IPS DF 19.7 (cell line): ENCODE results near the gene ICAM1.
A peak's percentile ranks its signal among the peaks of the same experiment; 100 is the strongest.

Experiments used
- DNase-seq: peaks from one replicate; pipeline ENCODE4 v3.0.0-alpha.2; 2013; ENCODE audit warnings: low read depth, low spot score

ICAM1 gene

DNA sequence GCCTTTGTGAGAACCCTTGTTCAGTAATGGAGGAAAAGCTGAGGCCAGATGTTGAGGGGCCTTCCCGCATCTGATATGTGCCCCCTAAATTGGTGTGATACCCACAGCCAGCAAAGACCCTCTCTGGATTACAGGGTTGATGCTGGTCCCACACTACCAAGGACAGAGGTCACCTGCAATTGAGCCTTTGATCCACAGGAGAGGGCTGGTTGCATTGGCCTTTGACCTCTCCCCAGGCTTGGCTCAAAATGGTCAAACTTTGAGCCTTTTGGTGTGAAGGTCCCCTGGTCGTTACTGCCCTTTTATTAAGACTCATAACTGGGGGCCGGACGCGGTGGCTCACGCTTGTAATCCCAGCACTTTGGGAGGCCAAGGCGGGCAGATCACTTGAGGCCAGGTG lies 27.3 kb upstream of the ICAM1 start:
- no peak for DNase-seq

DNA sequence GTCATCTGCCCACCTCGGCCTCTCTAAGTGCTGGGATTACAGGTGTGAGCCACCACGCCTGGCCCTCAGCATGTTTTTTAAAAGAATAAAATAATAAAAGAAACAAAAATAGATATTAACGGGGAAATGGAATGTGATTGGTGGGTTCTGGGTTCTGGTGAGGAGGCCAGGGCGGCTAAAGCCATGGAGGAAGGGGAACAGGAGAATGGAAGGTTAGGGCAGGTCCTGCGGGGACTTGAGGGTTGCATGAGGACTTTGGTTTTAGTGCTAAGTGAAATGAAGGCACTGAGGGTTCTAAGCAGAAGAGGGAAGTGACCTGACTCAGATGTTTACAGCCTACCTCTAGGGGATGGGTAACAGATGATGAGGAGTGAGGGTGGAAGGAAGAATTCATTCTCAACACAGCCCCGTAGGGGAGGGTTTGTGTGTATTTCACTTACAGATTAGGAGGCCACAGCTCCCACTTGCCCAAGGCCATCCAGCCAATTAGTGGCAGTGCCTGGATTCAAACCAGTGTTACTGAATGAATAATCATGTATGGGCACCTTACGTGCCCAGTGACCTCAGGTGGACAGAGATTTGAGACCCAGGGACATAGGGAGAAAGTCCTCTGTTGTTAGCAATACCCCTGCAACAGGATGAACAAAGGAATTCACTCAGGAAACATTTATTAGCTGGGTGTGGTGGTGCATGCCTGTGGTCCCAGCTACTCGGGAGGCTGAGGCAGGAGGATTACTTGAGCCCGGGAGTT lies 25.6 kb upstream of the ICAM1 start:
- DNase-seq, result no peak

DNA sequence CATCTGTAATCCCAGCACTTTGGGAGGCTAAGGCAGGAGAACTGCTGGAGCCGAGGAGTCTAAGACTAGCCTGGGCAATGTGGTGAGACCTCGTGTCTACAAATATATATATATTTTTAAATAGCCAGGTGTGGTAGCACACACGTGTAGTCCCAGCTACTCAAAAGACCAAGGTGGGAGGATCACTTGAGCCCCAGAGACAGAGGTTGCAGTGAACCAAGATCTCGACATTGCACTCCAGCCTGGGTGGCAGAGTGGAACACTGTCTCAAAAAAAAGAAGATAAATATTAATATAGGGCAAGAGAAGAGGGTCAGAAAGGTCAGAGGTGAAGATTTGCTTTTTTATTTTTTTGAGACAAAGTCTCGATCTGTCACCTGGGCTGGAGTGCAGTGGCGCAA lies 24.4 kb upstream of the ICAM1 start:
- DNase-seq, result no peak

DNA sequence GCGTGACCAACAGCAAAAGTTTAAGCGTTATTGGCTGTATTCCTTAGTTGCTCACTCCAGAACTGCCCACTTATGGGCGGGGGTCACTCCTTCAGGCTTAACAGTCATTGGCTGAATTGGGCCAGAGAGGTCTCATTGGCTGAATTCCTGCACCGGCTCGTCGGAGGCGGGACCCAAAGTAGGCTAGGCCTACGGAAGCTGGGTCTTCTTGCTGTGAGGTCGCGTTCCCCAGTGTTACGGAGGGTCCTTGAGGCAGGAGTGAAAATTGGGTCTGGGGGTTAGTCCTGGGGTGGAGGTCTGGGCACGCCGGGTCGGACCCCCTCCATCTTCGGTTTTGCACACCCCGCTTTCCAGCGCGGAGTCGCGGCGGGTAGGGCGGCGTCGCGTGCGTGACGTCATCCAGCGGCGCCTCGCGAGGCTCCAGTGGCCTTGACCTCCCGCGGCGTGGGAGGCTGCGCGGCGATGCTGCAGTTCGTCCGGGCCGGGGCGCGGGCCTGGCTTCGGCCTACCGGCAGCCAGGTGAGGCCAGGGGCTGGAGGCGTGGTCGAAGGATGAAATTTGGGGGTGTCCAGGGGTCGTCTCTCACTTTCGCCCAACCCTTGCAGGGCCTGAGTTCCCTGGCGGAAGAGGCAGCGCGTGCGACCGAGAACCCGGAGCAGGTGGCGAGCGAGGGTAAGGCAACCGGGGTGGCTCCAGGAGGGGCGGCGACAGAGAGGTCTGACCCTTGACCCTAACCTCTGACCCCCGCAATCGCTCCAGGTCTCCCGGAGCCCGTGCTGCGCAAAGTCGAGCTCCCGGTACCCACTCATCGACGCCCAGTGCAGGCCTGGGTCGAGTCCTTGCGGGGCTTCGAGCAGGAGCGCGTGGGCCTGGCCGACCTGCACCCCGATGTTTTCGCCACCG lies 18.9 kb upstream of the ICAM1 start, which contains the start of gene MRPL4:
Gene MRPL4 (plus strand): TSS at position 423 of the 903 bp plus-strand sequence. CDS start 40 bp downstream, at position 463.
- DNase-seq, result peak; percentile 95

DNA sequence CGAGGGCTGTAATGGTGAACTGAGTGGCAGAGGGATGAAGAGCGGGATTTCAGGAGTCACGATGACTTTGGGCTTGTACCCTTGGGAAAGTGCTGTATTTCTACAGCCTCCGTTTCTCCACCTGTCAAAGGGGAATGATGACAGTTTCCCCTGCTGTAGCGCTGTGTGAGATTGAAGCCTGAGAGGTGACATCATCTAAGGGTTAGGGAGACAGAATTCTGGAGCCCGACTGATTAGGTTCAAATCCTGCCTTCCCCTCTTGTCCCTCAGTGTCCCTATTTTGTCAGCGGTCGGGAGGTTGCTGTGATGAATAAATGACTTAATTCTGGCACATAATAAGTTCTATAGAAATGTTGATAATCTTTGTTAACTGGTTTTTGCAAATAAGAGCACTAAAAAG lies 18.2 kb upstream of the ICAM1 start:
- DNase-seq, result no peak

DNA sequence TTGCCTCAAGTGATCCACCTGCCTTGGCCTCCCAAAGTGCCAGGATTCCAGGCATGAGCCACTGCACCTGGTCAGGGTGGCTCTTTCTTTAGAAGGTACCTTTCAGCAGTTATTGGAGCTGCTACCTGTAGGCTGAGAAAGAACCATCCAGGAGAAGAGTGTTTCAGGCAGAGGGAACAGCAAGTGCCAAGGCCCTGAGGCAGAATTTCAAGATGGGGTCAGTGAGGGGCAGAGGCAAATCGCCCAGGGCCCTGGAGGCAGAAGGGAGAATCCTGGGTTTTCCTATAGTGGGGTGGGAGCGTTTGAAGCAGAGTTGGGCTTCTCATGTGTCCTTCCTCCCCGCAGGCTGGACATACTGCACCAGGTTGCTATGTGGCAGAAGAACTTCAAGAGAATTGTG lies 16.7 kb upstream of the ICAM1 start:
- DNase-seq, result no peak

DNA sequence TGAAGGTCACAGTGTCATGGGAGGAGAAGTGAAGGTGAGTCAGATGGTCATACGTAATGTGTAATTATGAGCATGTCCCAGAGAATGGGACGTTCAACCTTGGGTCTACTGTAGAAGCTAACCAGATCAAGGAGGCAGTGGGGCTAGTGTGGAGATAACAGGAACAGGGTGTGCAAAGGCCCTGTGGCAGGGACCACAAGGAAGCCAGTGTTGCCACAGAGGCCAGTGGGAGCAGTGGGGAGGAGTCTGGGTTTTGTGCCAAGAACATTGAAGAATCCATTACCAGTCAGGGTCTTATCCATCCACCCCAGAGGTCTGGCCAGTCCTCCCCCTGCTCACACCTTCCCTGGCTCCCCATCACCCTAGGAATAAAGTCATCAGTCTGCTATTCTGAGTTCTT lies 15.6 kb upstream of the ICAM1 start:
- DNase-seq, result no peak

DNA sequence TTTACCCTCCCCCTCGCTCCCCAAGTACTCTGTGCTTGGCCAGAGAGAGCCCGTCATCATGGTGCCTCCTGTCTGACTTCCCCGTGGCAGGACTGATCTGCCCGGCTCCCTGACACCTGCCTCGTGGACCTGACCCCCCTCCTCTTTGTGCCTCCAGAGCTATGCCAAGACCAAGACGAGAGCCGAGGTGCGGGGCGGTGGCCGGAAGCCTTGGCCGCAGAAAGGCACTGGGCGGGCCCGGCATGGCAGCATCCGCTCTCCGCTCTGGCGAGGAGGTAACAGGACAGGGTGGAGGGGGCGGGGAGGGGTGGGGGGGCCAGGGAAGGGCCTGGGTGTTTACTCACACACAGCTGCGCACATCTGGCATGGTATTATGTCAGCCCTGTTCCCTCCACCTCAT lies 14.4 kb upstream of the ICAM1 start:
- DNase-seq, result no peak

DNA sequence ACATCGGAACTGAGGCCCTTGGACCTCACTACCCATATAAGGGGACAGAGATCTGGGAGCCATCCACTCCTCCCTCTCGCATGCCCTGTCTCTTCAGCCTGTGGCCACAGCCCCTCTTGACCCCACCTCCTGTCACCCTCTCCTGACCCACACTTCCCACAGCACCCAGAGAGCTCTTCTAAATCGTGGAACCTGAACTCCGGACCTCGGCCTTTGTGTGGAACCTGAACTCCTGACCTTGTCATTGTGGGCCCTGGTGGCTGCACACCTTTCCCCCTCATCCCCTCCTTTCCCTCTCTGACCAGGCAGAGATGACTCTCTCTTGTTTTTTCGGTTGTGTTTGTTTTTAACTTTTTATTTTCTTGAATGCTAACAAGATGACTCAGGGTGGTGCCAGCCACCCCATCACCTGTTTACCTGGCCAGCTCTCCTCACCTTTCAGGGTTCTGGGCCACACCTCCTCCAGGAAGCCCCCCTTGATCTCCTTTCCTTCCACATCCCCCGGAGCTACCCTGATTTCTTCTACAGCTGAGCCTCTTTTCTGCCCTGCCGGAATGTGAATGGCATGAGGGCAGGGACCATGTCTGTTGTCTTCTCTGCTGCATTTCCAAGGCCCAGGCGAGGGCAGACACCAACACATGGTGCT lies 13.8 kb upstream of the ICAM1 start:
- no peak for DNase-seq

DNA sequence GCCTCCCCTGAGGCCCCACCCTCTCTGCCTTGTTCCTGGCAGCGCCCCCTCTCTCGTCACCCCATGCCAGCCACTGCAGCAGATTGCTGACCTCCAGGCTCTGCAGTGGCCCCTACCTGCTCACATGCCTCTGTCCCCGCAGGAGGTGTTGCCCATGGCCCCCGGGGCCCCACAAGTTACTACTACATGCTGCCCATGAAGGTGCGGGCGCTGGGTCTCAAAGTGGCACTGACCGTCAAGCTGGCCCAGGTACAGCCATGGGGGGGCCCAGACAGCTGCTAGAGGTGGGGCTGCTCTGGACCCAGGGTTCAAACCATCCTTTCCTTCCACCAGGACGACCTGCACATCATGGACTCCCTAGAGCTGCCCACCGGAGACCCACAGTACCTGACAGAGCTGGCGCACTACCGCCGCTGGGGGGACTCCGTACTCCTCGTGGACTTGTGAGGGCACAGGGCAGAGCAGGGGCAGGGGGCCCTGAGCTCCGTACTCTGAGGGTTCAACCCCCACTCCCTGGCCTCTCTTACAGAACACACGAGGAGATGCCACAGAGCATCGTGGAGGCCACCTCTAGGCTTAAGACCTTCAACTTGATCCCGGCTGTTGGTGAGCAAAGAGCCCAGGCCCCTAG lies 12.7 kb upstream of the ICAM1 start:
- DNase-seq, result no peak

DNA sequence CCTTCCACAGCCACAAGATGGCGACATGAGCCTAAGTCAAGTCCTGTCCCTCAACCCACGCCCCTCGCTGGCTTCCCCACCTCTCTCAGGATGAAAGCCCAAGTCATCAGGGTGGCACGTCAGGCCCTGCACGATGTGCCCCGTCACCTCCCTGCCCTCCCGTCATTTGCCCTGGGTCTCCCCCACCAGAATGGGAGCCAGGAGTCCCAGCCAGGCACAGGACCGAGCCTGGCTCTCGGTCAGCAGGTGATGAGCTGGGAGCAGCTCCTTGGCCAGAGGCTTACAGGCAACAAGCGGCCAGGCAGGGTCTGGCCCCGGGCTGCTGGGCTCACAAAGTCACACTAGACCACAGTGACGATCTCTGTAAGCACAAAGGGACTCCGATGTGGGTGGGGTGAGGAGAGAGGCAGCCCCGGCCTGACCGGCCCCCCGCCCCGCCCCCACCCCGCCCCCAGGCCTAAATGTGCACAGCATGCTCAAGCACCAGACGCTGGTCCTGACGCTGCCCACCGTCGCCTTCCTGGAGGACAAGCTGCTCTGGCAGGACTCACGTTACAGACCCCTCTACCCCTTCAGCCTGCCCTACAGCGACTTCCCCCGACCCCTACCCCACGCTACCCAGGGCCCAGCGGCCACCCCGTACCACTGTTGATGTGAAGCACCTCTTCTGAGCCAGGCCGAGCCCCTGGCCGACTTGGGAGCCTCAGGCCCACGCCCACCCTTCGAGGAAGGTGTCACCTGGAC lies 11.6 kb upstream of the ICAM1 start:
- peak; percentile 56 for DNase-seq

DNA sequence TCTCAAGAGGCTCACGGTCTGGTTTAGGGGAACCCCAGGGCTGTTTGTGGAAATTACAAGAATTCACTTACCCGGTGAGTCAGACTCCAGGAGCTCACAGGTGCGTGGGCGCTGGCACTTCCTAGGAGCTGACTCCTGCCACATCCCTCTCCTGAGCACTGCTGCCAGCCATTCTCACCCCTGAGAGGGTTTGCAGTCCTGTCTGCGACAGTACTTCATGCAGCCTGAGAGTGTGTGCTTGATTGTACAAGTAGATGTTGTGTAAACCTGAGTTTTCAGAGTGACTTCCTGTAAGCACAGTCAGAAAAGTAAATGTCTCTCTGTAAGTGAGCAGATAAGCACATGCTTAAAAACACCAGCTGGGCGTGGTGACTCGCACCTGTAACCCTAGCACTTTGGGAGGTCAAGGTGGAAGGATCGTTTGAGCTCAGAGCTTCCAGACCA lies 10.8 kb upstream of the ICAM1 start:
- no peak for DNase-seq

DNA sequence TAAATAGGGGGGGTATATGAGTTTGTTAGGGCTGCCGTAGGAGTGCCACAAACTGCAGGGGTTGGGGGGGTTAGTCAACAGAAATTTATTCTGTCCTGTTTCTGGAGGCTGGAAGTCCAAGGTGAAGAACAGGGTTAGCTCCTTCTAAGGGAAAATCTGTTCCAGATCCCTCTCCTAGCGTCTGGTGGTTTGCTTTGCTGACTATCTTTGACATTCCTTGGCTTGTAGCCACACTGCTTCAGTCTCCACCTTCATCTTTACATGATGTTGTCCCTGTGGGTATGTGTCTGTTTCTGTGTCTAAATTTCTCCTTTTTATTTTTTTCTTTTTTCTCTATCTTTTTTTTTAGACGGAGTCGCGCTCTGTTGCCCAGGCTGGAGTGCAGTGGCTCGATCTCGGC lies 8.1 kb upstream of the ICAM1 start:
- DNase-seq, result no peak

DNA sequence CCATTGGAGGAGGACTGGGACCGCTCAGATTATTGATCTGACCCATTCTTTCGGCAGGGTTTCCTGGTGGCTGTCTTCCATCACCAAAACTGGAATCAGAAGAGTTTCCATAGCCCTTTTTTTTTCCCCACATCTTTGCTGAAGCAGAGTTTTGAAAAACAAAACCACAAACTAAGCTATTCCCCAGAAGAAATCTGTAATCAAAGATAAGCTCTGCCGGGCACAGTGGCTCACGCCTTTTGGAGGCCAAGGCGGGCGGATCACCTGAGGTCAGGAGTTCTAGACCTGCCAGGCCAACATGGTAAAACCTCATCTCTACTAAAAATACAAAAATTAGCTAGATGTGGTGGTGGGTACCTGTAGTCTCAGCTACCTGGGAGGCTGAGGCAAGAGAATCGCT lies 4.2 kb upstream of the ICAM1 start:
- DNase-seq, result no peak

DNA sequence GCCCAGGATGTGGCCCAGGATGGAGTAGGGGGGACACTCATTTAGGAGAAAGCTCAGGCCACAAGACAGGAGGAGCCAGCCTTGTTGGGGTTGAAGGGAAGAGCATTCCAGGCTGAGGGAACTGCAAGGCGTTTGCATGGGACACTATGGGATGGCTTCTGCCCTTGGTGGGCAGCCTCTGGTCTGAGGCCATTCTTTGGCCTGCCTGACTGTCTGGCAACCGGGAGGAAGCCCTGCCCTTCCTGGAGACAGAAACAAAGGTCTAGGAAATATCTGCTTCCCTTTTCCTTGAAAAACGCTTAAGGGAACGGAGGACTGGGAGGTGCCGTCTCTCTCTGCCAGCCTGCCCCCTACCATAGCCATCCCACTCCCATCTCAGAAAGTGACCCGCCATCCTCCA lies 2.8 kb upstream of the ICAM1 start:
- no peak for DNase-seq

DNA sequence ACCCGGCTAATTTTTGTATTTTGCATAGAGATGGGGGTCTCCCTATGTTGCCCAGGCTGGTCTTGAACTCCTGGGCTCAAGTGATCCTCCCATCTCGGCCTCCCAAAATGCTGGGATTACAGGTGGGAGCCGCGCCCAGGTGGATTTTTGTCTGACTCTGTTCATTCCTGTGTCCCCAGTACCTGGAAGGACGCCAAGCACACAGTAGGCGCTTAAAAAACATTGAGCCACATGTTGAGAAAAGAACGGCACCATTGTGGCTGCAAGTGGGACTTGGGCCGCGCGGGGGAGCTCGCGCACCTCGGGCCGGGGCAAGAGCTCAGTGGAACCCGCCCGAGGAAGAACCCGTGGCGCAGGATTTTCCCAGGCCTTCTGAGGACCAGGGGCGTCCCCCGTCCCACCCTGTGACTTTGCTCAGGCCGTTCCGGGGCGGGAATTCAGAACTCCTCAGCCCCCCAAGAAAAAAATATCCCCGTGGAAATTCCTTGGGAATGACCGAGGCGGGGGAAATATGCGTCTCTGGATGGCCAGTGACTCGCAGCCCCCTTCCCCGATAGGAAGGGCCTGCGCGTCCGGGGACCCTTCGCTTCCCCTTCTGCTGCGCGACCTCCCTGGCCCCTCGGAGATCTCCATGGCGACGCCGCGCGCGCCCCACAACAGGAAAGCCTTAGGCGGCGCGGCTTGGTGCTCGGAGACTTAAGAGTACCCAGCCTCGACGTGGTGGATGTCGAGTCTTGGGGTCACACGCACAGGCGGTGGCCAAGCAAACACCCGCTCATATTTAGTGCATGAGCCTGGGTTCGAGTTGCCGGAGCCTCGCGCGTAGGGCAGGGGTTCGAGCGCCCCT lies 1.4 kb upstream of the ICAM1 start:
- DNase-seq, result no peak

DNA sequence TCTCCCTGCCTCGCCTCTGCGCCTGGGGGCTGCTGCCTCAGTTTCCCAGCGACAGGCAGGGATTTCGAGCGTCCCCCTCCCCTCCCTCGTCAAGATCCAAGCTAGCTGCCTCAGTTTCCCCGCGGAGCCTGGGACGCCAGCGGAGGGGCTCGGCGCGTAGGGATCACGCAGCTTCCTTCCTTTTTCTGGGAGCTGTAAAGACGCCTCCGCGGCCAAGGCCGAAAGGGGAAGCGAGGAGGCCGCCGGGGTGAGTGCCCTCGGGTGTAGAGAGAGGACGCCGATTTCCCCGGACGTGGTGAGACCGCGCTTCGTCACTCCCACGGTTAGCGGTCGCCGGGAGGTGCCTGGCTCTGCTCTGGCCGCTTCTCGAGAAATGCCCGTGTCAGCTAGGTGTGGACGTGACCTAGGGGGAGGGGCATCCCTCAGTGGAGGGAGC lies 722 bp upstream of the ICAM1 start:
- no peak for DNase-seq

DNA sequence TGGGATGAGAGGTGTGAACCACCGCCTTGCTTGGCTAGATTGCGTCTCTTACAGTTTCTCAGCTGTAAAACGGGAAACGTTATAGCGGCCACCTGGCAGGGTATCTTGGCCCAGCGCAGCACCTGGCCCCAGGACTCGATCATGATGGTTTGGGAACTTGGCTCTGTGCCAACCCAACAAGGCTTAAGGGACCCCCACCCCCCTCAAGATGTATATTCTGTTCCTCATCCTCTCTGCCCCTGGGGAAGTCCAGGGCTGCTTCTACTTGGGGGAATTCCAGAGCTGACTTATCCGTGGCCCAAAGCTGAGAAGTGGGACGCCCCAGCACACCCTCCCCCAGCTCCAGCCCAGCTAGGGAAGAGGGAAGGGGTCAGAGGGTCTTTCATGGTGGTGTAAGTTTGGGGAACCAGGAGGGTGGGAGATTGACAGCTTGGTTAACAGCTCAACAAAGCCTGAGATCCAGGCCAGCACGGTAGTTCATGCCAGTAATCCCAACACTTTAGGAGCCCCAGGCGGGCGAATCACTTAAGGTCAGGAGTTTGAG lies 695 bp downstream of the ICAM1 start:
- no peak for DNase-seq

DNA sequence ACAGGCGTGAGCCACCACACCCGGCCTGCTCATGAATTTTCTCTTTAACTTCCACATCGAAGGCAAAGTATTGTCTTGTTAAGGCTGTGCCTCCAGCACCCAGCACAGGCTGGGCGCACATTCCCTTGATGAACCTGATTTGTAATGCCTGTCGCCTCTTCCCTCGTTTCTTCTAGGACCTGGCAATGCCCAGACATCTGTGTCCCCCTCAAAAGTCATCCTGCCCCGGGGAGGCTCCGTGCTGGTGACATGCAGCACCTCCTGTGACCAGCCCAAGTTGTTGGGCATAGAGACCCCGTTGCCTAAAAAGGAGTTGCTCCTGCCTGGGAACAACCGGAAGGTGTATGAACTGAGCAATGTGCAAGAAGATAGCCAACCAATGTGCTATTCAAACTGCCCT lies 3.7 kb downstream of the ICAM1 start:
- DNase-seq, result no peak
